Endothelial cell of umbilical vein (primary cell): Measurements from ENCODE around the gene FGF23. TPM values are rescaled to one million over a fixed set of nuclear protein-coding genes. Genes with fewer than 3 reads are reported as not detected.

Experiments used
- BruUV-seq: library from RNA; stranded (reverse); fragments of 400-500 nt; replicated peaks from 2 replicates; lab custom pipeline; 2021; lab: Mats Ljungman, UMichigan
- CTCF ChIA-PET: fragments of 300-600, 350-600 bp; sonication (Branson Sonifier 250); formaldehyde crosslinking; loops from one replicate; lab custom pipeline; 2021; ENCODE audit warnings: antibody characterized with exemption, inconsistent platforms; lab: Charles Lee
- POLR2A ChIA-PET: fragments of 300-600, 350-600 bp; sonication (Branson Sonifier 250); formaldehyde crosslinking; loops from one replicate; lab custom pipeline; 2021; ENCODE audit warnings: antibody characterized with exemption, inconsistent platforms; lab: Charles Lee
- DNase-seq: peaks from one replicate; pipeline ENCODE4 v3.0.0-alpha.2; 2011; ENCODE audit warnings: low read depth, low spot score
- FAIRE-seq: peaks from 2 replicates; lab custom pipeline; 2011; peaks lifted over from hg19 to GRCh38; lab: Jason Lieb, UNC
- H2AFZ ChIP-seq: 2 replicates; pipeline ENCODE4 v1.6.0; 2012; ENCODE audit warnings: low read depth, low read length, control low read depth, inconsistent platforms
- H3K27ac ChIP-seq: 2 replicates; pipeline ENCODE4 v1.5.1; 2011; ENCODE audit warnings: low read depth, mild to moderate bottlenecking, control low read depth, low read length, moderate library complexity; ENCODE audit not compliant: insufficient read depth
- H3K27me3 ChIP-seq, 2 experiments: 2 replicates each; pipeline versions ENCODE4 v1.6.0 to v1.6.1; 2011; ENCODE audit warnings: low read length in 2 of 2, mixed read lengths in 1 of 2; ENCODE audit not compliant: control insufficient read depth in 2 of 2, insufficient read depth in 2 of 2
- H3K36me3 ChIP-seq, 2 experiments: 2 replicates in 1 of 2; 3 replicates in 1 of 2; pipeline ENCODE4 v1.5.1; 2011; ENCODE audit warnings: low read length in 2 of 2, mild to moderate bottlenecking in 1 of 2, moderate library complexity in 1 of 2; ENCODE audit not compliant: control insufficient read depth in 2 of 2, insufficient read depth in 2 of 2; ENCODE audit errors: extremely low read depth in 1 of 2
- H3K4me1 ChIP-seq: 3 replicates; pipeline ENCODE4 v1.5.1; 2011; ENCODE audit warnings: mild to moderate bottlenecking, low read length; ENCODE audit not compliant: control insufficient read depth, insufficient read depth; ENCODE audit errors: extremely low read depth
- H3K4me2 ChIP-seq: 2 replicates; pipeline ENCODE4 v1.6.1; 2011; ENCODE audit warnings: low read length, control low read depth, mixed read lengths; ENCODE audit not compliant: insufficient read depth
- H3K4me3 ChIP-seq, 3 experiments: fragments of 200-600 bp in 1 of 3; sonication (generic), shearing (Covaris generic) in 1 of 3; replicated peaks in 1 of 3; 2 replicates each; pipeline ENCODE4 v1.5.1; 2011 to 2016; ENCODE audit warnings: control low read depth in 3 of 3, low read length in 3 of 3, mild to moderate bottlenecking in 2 of 3, inconsistent platforms in 1 of 3, low read depth in 1 of 3, moderate library complexity in 1 of 3; ENCODE audit not compliant: insufficient read depth in 1 of 3
- H3K79me2 ChIP-seq: 2 replicates; pipeline ENCODE4 v1.6.0; 2012; ENCODE audit warnings: low read length, inconsistent platforms; ENCODE audit not compliant: control insufficient read depth, insufficient read depth
- H3K9ac ChIP-seq: replicated peaks from 2 replicates; pipeline ENCODE3; 2011; ENCODE audit warnings: low read length, control low read depth; ENCODE audit not compliant: insufficient read depth; ENCODE audit errors: extremely low read depth
- H3K9me1 ChIP-seq: replicated peaks from 3 replicates; pipeline ENCODE4 v1.6.0; 2011; ENCODE audit warnings: mild to moderate bottlenecking, low read length; ENCODE audit not compliant: control insufficient read depth, insufficient read depth; ENCODE audit errors: extremely low read depth
- H3K9me3 ChIP-seq: replicated peaks from 2 replicates; pipeline ENCODE4 v1.5.1; 2012; ENCODE audit warnings: low read length, inconsistent platforms; ENCODE audit not compliant: control insufficient read depth, insufficient read depth
- H4K20me1 ChIP-seq: replicated peaks from 2 replicates; pipeline ENCODE3; 2011; ENCODE audit warnings: mild to moderate bottlenecking, low read length; ENCODE audit not compliant: control insufficient read depth, insufficient read depth; ENCODE audit errors: extremely low read depth
- CTCF ChIP-seq, 2 donors: IDR thresholded peaks; 1 replicate in 1 of 2; 2 replicates in 1 of 2; pipeline ENCODE4 v1.5.1; 2011; ENCODE audit warnings: low read length in 2 of 2, mild to moderate bottlenecking in 2 of 2, moderate library complexity in 2 of 2, control low read depth in 1 of 2, inconsistent platforms in 1 of 2, low read depth in 1 of 2; ENCODE audit not compliant: insufficient read depth in 1 of 2; ENCODE audit errors: extremely low read depth in 1 of 2
- EZH2 ChIP-seq: IDR thresholded peaks from 2 replicates; pipeline ENCODE4 v1.6.1; 2012; ENCODE audit warnings: borderline replicate concordance, low read depth, mild to moderate bottlenecking, moderate library complexity, low read length, inconsistent platforms; ENCODE audit not compliant: severe bottlenecking
- FOS ChIP-seq: IDR thresholded peaks from 2 replicates; pipeline ENCODE4 v1.6.1; 2011; ENCODE audit warnings: mild to moderate bottlenecking, low read length, moderate library complexity, borderline replicate concordance; ENCODE audit not compliant: insufficient read depth
- GATA2 ChIP-seq: IDR thresholded peaks from 2 replicates; pipeline ENCODE4 v1.7.0; 2011; ENCODE audit warnings: low read depth, mild to moderate bottlenecking, moderate library complexity, mixed read lengths, low read length; ENCODE audit not compliant: insufficient read length, insufficient read depth
- JUN ChIP-seq: IDR thresholded peaks from 2 replicates; pipeline ENCODE4 v1.6.1; 2011; ENCODE audit warnings: borderline replicate concordance, low read depth; ENCODE audit not compliant: insufficient read length, insufficient read depth
- MAX ChIP-seq: IDR thresholded peaks from 2 replicates; pipeline ENCODE4 v1.6.1; 2011; ENCODE audit not compliant: insufficient read depth, insufficient read length
- MYC ChIP-seq: IDR thresholded peaks from one replicate; pipeline ENCODE4 v1.6.1; 2011; ENCODE audit warnings: mild to moderate bottlenecking, low read depth, low read length
- POLR2A ChIP-seq: IDR thresholded peaks from 2 replicates; pipeline ENCODE4 v1.6.1; 2012; ENCODE audit warnings: low read depth, mild to moderate bottlenecking, control low read depth, low read length
- POLR2AphosphoS5 ChIP-seq: IDR thresholded peaks from 2 replicates; pipeline ENCODE4 v1.6.1; 2012; ENCODE audit warnings: low read depth, mild to moderate bottlenecking, control low read depth, low read length, moderate library complexity; ENCODE audit not compliant: insufficient read depth
- dilution Hi-C: fragments of 300-500 bp; cut with MboI; formaldehyde crosslinking; loops from one replicate; pipeline ENCODE4 v1.15.0; 2019; ENCODE audit warnings: low sequenced_read_pairs; ENCODE audit not compliant: extremely low pct_ligation_motif_present
- intact Hi-C: fragments of 100-400 bp; cut with micrococcal nuclease; formaldehyde crosslinking; loops from one replicate; pipeline ENCODE4 v1.10.0; 2022
- polyA plus RNA-seq, 4 experiments: library from polyadenylated mRNA; depleted of rRNA in 3 of 4; stranded (reverse) in 3 of 4; unstranded in 1 of 4; fragments of >200 nt; gene quantifications; 2 replicates each; pipeline versions ENCODE4 v1.2.1 to v1.2.3, GENCODE V29; 2011 to 2012; ENCODE audit warnings: missing spikeins in 1 of 4
- total RNA-seq: library from RNA; stranded (reverse); gene quantifications from 2 replicates; pipeline ENCODE4 v1.2.3, GENCODE V29; 2021

FGF23 gene
- total and polyA plus RNA-seq, 2 donors (not counting 3 experiments of a cell fraction or from before 2014, with no cell fraction given): not detected

GRCh38 chr12:4387607-4388006 lies 8.1 kb upstream of the FGF23 start:
- POLR2A ChIA-PET: no interaction called here
- Histone ChIP-seq H3K4me1 (no peaks in the 10 kb centered on the region), H3K9me3 (no peaks in the 10 kb centered on the region), H3K4me2 (no peak overlapping the region), H3K9ac (no peak overlapping the region), H3K36me3 (no peaks in the 10 kb centered on the region), H3K79me2 (no peaks in the 10 kb centered on the region), H4K20me1 (no peaks in the 10 kb centered on the region), H3K9me1 (no peaks in the 10 kb centered on the region), H3K27ac (no peak overlapping the region), H3K27me3 (peaks cover 0 to 1% of the 10 kb centered on the region in 2 experiments), H2AFZ (no peak overlapping the region), H3K4me3 (no peak overlapping the region)
- DNase-seq: no peak
- intact Hi-C loops (no loop called here), dilution Hi-C loops (no loop called here)
- CTCF ChIA-PET: no interaction called here
- TF ChIP-seq FOS (no peak), JUN (no peak), POLR2A (no peak), EZH2 (no peak), MAX (no peak), CTCF (IDR thresholded peaks at IDR 0.05; ENCODE audit: extremely low read depth in 1 of 2, insufficient read depth in 1 of 2, low read depth in 1 of 2, low read length in 2 of 2) (no peak), MYC (no peak), POLR2AphosphoS5 (no peak), GATA2 (no peak)
- BruUV-seq: no TSS peak
- no peak for FAIRE-seq
